ENCODE results near the gene TRIM13. TPM values are rescaled to one million over a fixed set of nuclear protein-coding genes. Genes with fewer than 3 reads are reported as not detected.
"Not testable (repeated sequence)": the region's sequence is repeated elsewhere in the genome, so short reads cannot be mapped to it uniquely, and the experiment has no call there.

Gene TRIM13
- total RNA-seq (45.9 and 52.8 TPM in 2 replicates), polyA plus RNA-seq (28.9 and 48.7 TPM in 2 replicates), polyA minus RNA-seq (7.2 and 9.2 TPM in 2 replicates)
- 40.5 TPM for total RNA-seq (2013)

GRCh38 chr13:49996951-49997895, at the start of gene TRIM13:
Gene TRIM13, plus strand, starts transcription at chr13:49997042. Its CDS starts 14,899 bp downstream, at chr13:50011941.
- POLR2A ChIA-PET: interaction anchor here (0.6 to 4.4 kb wide), 34 partner anchors 11 to 1456 kb away, joined by 3 to 69 read pairs (median 5); partner anchors contain the start of genes INTS6, RNASEH2B and SPRYD7
- H3K27ac Mint-ChIP-seq: peak within 1 kb of the TSS; percentile 96
- under 1% methylated on average over 47 of the region's 56 CpGs for WGBS (ENCODE audit: insufficient coverage)
- H3K4me1 Mint-ChIP-seq: peaks cover 49% of the 10 kb centered on the region
- intact Hi-C loops (cut with micrococcal nuclease): loop anchor here (1.0 to 5.0 kb wide), 9 partner anchors 20 to 915 kb away; partner anchors contain the start of gene SPRYD7
- H2AFZ ChIP-seq (ENCODE audit: insufficient read depth, low read depth, low read length, poor library complexity, severe bottlenecking): peak within 1 kb of the TSS; percentile 93
- peaks cover 30 to 42% of the 10 kb centered on the region in 2 donors for H3K4me1 ChIP-seq (ENCODE audit: control insufficient read depth in 2 of 2, insufficient read depth in 2 of 2, low read length in 2 of 2)
- CTCF ChIA-PET: interaction anchor here (0.5 to 5.9 kb wide), 52 partner anchors 10 to 1074 kb away, joined by 3 to 89 read pairs (median 4); partner anchors contain the start of genes RNASEH2B and SPRYD7
- H3K9me3 Mint-ChIP-seq (ENCODE audit: insufficient read depth): no peaks in the 10 kb centered on the region
- H3K27me3 Mint-ChIP-seq: no peaks in the 10 kb centered on the region
- H3K79me2 ChIP-seq (ENCODE audit: control insufficient read depth, insufficient read depth, low read length): peaks cover 51% of the 10 kb centered on the region
- H3K4me2 ChIP-seq (replicated peaks; ENCODE audit: low read depth, low read length, poor library complexity, severe bottlenecking): peak within 1 kb of the TSS; percentile 88
- peak within 1 kb of the TSS; percentile 78 to 96 (median 94) for H3K4me3 ChIP-seq (ENCODE audit: control extremely low read depth in 1 of 5, extremely low read depth in 1 of 5, insufficient read depth in 1 of 5, low read depth in 2 of 5, low read length in 4 of 5)
- H3K9me3 ChIP-seq (ENCODE audit: control extremely low read depth in 1 of 3, control insufficient read depth in 2 of 3, insufficient read depth in 1 of 3, low read length in 2 of 3): no peaks in the 10 kb centered on the region
- TF ChIP-seq CTCF (IDR thresholded peaks at IDR 0.05) (peak; percentile 89), EZH2 (IDR thresholded peaks at IDR 0.05; ENCODE audit: borderline replicate concordance, insufficient read depth, low read depth, low read length, poor library complexity, severe bottlenecking) (no peak)
- no peaks in the 10 kb centered on the region for H3K27me3 ChIP-seq (replicated peaks in 1 of 4; ENCODE audit: control extremely low read depth in 1 of 4, control insufficient read depth in 3 of 4, insufficient read depth in 4 of 4, low read length in 3 of 4)
- peaks cover 13% of the 10 kb centered on the region for H4K20me1 ChIP-seq (ENCODE audit: control insufficient read depth, insufficient read depth, low read length, poor library complexity, severe bottlenecking)
- ATAC-seq (ENCODE audit: low read depth) (peak; percentile 74), DNase-seq (peak; percentile 93)
- H3K36me3 ChIP-seq (replicated peaks in 1 of 2; ENCODE audit: control extremely low read depth in 1 of 2, control insufficient read depth in 1 of 2, extremely low read depth in 1 of 2, insufficient read depth in 2 of 2, low read length in 1 of 2): peaks cover 7 to 32% of the 10 kb centered on the region in 2 experiments
- H3K27ac ChIP-seq (ENCODE audit: low read length in 2 of 2): peak within 1 kb of the TSS; percentile 93
- peak within 1 kb of the TSS; percentile 95 for H3K9ac ChIP-seq (ENCODE audit: low read length)
- H3K4me3 Mint-ChIP-seq: peak within 1 kb of the TSS; percentile 90

- CTCF ChIA-PET; H3K4me1 Mint-ChIP-seq; H3K27ac Mint-ChIP-seq; H4K20me1 ChIP-seq (ENCODE audit: control insufficient read depth, insufficient read depth, low read length, poor library complexity, severe bottlenecking); H3K9me3 Mint-ChIP-seq (ENCODE audit: insufficient read depth); H3K9ac ChIP-seq (ENCODE audit: low read length); H3K4me1 ChIP-seq (ENCODE audit: control insufficient read depth in 2 of 2, insufficient read depth in 2 of 2, low read length in 2 of 2); ATAC-seq (ENCODE audit: low read depth); H3K4me3 Mint-ChIP-seq; H3K27me3 Mint-ChIP-seq; H3K4me3 ChIP-seq (ENCODE audit: control extremely low read depth in 1 of 5, extremely low read depth in 1 of 5, insufficient read depth in 1 of 5, low read depth in 2 of 5, low read length in 4 of 5); H3K4me2 ChIP-seq (replicated peaks; ENCODE audit: low read depth, low read length, poor library complexity, severe bottlenecking); POLR2A ChIA-PET; DNase-seq; H3K79me2 ChIP-seq (ENCODE audit: control insufficient read depth, insufficient read depth, low read length); H2AFZ ChIP-seq (ENCODE audit: insufficient read depth, low read depth, low read length, poor library complexity, severe bottlenecking); H3K9me3 ChIP-seq (ENCODE audit: control extremely low read depth in 1 of 3, control insufficient read depth in 2 of 3, insufficient read depth in 1 of 3, low read length in 2 of 3); H3K27me3 ChIP-seq (replicated peaks in 1 of 4; ENCODE audit: control extremely low read depth in 1 of 4, control insufficient read depth in 3 of 4, insufficient read depth in 4 of 4, low read length in 3 of 4); intact Hi-C loops (cut with micrococcal nuclease); H3K27ac ChIP-seq (ENCODE audit: low read length in 2 of 2); H3K36me3 ChIP-seq (replicated peaks in 1 of 2; ENCODE audit: control extremely low read depth in 1 of 2, control insufficient read depth in 1 of 2, extremely low read depth in 1 of 2, insufficient read depth in 2 of 2, low read length in 1 of 2): not testable (repeated sequence)
- 95% methylated on average over 2 of the region's 6 CpGs for WGBS (ENCODE audit: insufficient coverage)
Observed at GRCh38 chr13:49948777-49949270, 48.0 kb upstream of the TRIM13 start.
